Measurements from ENCODE around the gene NOX3.

NOX3 gene

DNA sequence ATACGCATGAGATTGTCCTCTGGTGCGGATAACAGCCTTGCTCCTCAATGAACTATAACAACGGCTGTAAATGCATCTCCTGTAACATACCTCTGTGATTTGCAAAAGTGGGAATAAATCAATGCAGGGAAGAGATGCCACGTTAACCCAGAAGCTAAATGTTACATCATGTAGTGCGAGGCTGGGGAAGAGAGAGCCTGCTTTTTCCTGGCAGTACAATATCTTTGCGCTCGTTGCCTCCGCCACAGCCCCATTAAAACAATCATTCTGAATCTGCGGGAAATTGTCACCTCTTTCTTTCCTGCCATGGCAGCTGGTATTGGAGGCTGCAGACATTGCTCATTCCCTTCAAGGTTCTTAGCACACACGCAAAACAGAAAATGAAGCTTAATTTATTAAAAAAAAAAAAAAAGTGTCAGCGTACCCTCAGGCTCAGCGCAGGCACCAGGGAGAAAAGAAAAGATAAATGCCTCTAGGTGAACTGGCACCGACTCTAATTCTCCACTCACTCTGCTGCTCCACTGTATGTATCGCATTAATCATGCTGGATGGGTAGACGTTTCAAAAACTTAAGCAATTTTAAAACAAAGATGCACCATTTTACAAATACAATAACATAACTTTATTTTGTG, 71.2 kb downstream of the NOX3 start:
- Histone ChIP-seq H3K27ac (replicated peaks; ENCODE audit: low read length) (no peak overlapping the region), H3K4me3 (ENCODE audit: low read length in 2 of 2) (no peak overlapping the region)

DNA sequence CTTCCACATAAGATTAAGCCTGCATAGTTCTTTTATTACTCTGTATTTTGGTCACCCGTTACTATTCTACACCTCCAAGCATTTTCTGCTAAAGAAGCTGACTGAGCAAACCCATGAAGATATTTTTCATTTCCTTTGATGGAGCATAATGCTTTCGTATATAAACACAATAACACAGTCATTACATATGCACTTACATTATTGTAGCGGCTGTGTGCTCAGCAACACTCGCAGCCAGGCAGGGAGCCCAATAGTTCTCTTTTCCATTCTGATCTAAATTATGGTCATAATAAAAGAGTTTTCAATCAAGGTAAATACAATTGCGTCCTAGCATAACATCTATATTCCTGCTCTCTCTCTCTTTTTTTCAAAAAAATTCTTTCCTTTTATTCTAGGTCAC, 71.7 kb downstream of the NOX3 start:
- Histone ChIP-seq H3K9ac (ENCODE audit: low read depth, low read length, poor library complexity) (no peak overlapping the region), H4K8ac (ENCODE audit: low read depth, low read length) (no peak overlapping the region), H3K18ac (ENCODE audit: low read length) (no peak overlapping the region), H3K4me3 (ENCODE audit: low read length in 2 of 2) (no peak overlapping the region), H3K79me1 (ENCODE audit: low read depth, low read length) (no peaks in the 10 kb centered on the region), H2BK5ac (ENCODE audit: low read length) (no peak overlapping the region), H3K23ac (ENCODE audit: low read depth, low read length, poor library complexity) (no peak overlapping the region), H4K91ac (ENCODE audit: low read depth, low read length, poor library complexity) (no peak overlapping the region), H3K9me3 (replicated peaks in 1 of 2; ENCODE audit: control insufficient read depth in 2 of 2, insufficient read depth in 1 of 2, low read depth in 1 of 2, low read length in 2 of 2) (no peaks in the 10 kb centered on the region), H3K4ac (ENCODE audit: low read length) (no peak overlapping the region), H2BK15ac (ENCODE audit: low read length) (no peak overlapping the region), H2BK120ac (ENCODE audit: low read depth, low read length) (no peak overlapping the region), H3K36me3 (replicated peaks in 1 of 2; ENCODE audit: control insufficient read depth in 2 of 2, insufficient read depth in 2 of 2, low read length in 2 of 2) (no peaks in the 10 kb centered on the region), H3K4me2 (ENCODE audit: insufficient read depth, low read length, poor library complexity, severe bottlenecking) (no peak overlapping the region), H3K4me1 (ENCODE audit: control insufficient read depth in 2 of 2, insufficient read depth in 1 of 2, low read depth in 1 of 2, low read length in 2 of 2) (no peaks in the 10 kb centered on the region), H3K27me3 (ENCODE audit: control insufficient read depth in 3 of 3, insufficient read depth in 3 of 3, low read depth in 1 of 3, low read length in 3 of 3) (no peaks in the 10 kb centered on the region), H3K14ac (ENCODE audit: low read length) (no peak overlapping the region), H3K27ac (replicated peaks; ENCODE audit: low read length) (no peak overlapping the region), H2BK12ac (ENCODE audit: low read length) (no peak overlapping the region), H2AFZ (ENCODE audit: low read length) (no peak overlapping the region), H2AK5ac (ENCODE audit: low read depth, low read length) (no peak overlapping the region)
- no CpG with 5 or more reads among the region's 5 CpGs for WGBS, 2 donors (ENCODE audit: extremely low coverage in 2 of 2, insufficient read length in 2 of 2, insufficient replicate concordance in 1 of 2)
- no peak for DNase-seq (ENCODE audit: low spot score)

More for the DNA sequence above, 71.2 kb downstream of the NOX3 start:
- Histone ChIP-seq H3K4me1 (ENCODE audit: control insufficient read depth in 2 of 2, insufficient read depth in 1 of 2, low read depth in 1 of 2, low read length in 2 of 2) (no peaks in the 10 kb centered on the region), H3K9me3 (replicated peaks in 1 of 2; ENCODE audit: control insufficient read depth in 2 of 2, insufficient read depth in 1 of 2, low read depth in 1 of 2, low read length in 2 of 2) (no peaks in the 10 kb centered on the region), H3K23ac (ENCODE audit: low read depth, low read length, poor library complexity) (no peak overlapping the region), H3K36me3 (replicated peaks in 1 of 2; ENCODE audit: control insufficient read depth in 2 of 2, insufficient read depth in 2 of 2, low read length in 2 of 2) (no peaks in the 10 kb centered on the region), H3K18ac (ENCODE audit: low read length) (no peak overlapping the region), H2BK5ac (ENCODE audit: low read length) (no peak overlapping the region), H3K4ac (ENCODE audit: low read length) (no peak overlapping the region), H3K9ac (ENCODE audit: low read depth, low read length, poor library complexity) (no peak overlapping the region), H4K91ac (ENCODE audit: low read depth, low read length, poor library complexity) (no peak overlapping the region), H3K27me3 (ENCODE audit: control insufficient read depth in 3 of 3, insufficient read depth in 3 of 3, low read depth in 1 of 3, low read length in 3 of 3) (no peaks in the 10 kb centered on the region), H3K14ac (ENCODE audit: low read length) (no peak overlapping the region), H2AFZ (ENCODE audit: low read length) (no peak overlapping the region), H2BK15ac (ENCODE audit: low read length) (no peak overlapping the region), H4K8ac (ENCODE audit: low read depth, low read length) (no peak overlapping the region), H3K4me2 (ENCODE audit: insufficient read depth, low read length, poor library complexity, severe bottlenecking) (no peak overlapping the region), H3K79me1 (ENCODE audit: low read depth, low read length) (no peaks in the 10 kb centered on the region), H2BK12ac (ENCODE audit: low read length) (no peak overlapping the region), H2BK120ac (ENCODE audit: low read depth, low read length) (no peak overlapping the region), H2AK5ac (ENCODE audit: low read depth, low read length) (no peak overlapping the region)
- WGBS, 2 donors (ENCODE audit: extremely low coverage in 2 of 2, insufficient read length in 2 of 2, insufficient replicate concordance in 1 of 2), result 100% methylated on average over 1 of the region's 15 CpGs; no CpG with 5 or more reads in 1 of the 2 donors
- no peak for DNase-seq (ENCODE audit: low spot score)

DNA sequence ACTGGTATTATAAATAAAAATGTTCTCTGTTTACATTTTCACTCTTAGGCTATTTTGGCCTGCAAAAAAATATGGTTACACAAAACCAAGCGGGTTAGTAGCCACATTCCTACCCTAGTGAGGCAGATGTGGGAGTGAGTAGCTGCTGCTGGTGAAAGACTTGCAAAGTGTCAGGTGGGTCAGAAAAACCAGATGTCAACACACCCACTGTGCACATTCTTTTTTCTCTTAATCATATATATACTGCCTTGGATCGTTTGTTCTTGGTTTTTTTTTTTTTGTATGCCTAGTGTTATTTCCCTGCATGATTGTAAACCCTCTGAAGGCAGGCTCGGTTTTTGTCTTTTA, 73.3 kb downstream of the NOX3 start:
- Histone ChIP-seq H3K4me1 (ENCODE audit: control insufficient read depth in 2 of 2, insufficient read depth in 1 of 2, low read depth in 1 of 2, low read length in 2 of 2) (no peaks in the 10 kb centered on the region), H3K79me1 (ENCODE audit: low read depth, low read length) (no peaks in the 10 kb centered on the region), H3K4me2 (ENCODE audit: insufficient read depth, low read length, poor library complexity, severe bottlenecking) (no peak overlapping the region), H3K4ac (ENCODE audit: low read length) (no peak overlapping the region), H3K27ac (replicated peaks; ENCODE audit: low read length) (no peak overlapping the region), H2BK15ac (ENCODE audit: low read length) (no peak overlapping the region), H2BK5ac (ENCODE audit: low read length) (no peak overlapping the region), H3K14ac (ENCODE audit: low read length) (no peak overlapping the region), H2AK5ac (ENCODE audit: low read depth, low read length) (no peak overlapping the region), H3K23ac (ENCODE audit: low read depth, low read length, poor library complexity) (no peak overlapping the region), H3K18ac (ENCODE audit: low read length) (no peak overlapping the region), H3K27me3 (ENCODE audit: control insufficient read depth in 3 of 3, insufficient read depth in 3 of 3, low read depth in 1 of 3, low read length in 3 of 3) (no peaks in the 10 kb centered on the region), H3K36me3 (replicated peaks in 1 of 2; ENCODE audit: control insufficient read depth in 2 of 2, insufficient read depth in 2 of 2, low read length in 2 of 2) (no peaks in the 10 kb centered on the region), H3K9ac (ENCODE audit: low read depth, low read length, poor library complexity) (no peak overlapping the region), H3K4me3 (ENCODE audit: low read length in 2 of 2) (no peak overlapping the region), H4K8ac (ENCODE audit: low read depth, low read length) (no peak overlapping the region), H2BK12ac (ENCODE audit: low read length) (no peak overlapping the region), H2AFZ (ENCODE audit: low read length) (no peak overlapping the region), H2BK120ac (ENCODE audit: low read depth, low read length) (no peak overlapping the region), H4K91ac (ENCODE audit: low read depth, low read length, poor library complexity) (no peak overlapping the region), H3K9me3 (replicated peaks in 1 of 2; ENCODE audit: control insufficient read depth in 2 of 2, insufficient read depth in 1 of 2, low read depth in 1 of 2, low read length in 2 of 2) (no peaks in the 10 kb centered on the region)
- no CpG with 5 or more reads among the region's 3 CpGs for WGBS, 2 donors (ENCODE audit: extremely low coverage in 2 of 2, insufficient read length in 2 of 2, insufficient replicate concordance in 1 of 2)
- no peak for DNase-seq (ENCODE audit: low spot score)

GRCh38 chr6:155381673-155382337, 73.8 kb downstream of the NOX3 start:
- WGBS, 2 donors (ENCODE audit: extremely low coverage in 2 of 2, insufficient read length in 2 of 2, insufficient replicate concordance in 1 of 2), result no CpG with 5 or more reads among the region's 5 CpGs
- DNase-seq (ENCODE audit: low spot score), result no peak

More at GRCh38 chr6:155381673-155382337, 73.8 kb downstream of the NOX3 start:
- no peaks in the 10 kb centered on the region for H3K27me3 ChIP-seq (ENCODE audit: control insufficient read depth in 3 of 3, insufficient read depth in 3 of 3, low read depth in 1 of 3, low read length in 3 of 3)
- H3K9me3 ChIP-seq (replicated peaks in 1 of 2; ENCODE audit: control insufficient read depth in 2 of 2, insufficient read depth in 1 of 2, low read depth in 1 of 2, low read length in 2 of 2), result no peaks in the 10 kb centered on the region
- H3K4ac ChIP-seq (ENCODE audit: low read length), result no peak overlapping the region
- H3K18ac ChIP-seq (ENCODE audit: low read length), result no peak overlapping the region
- H3K14ac ChIP-seq (ENCODE audit: low read length), result no peak overlapping the region
- no peak overlapping the region for H3K9ac ChIP-seq (ENCODE audit: low read depth, low read length, poor library complexity)
- H3K23ac ChIP-seq (ENCODE audit: low read depth, low read length, poor library complexity), result no peak overlapping the region
- H3K36me3 ChIP-seq (replicated peaks in 1 of 2; ENCODE audit: control insufficient read depth in 2 of 2, insufficient read depth in 2 of 2, low read length in 2 of 2), result no peaks in the 10 kb centered on the region
- H2AK5ac ChIP-seq (ENCODE audit: low read depth, low read length), result no peak overlapping the region
- no peaks in the 10 kb centered on the region for H3K79me1 ChIP-seq (ENCODE audit: low read depth, low read length)
- no peak overlapping the region for H2BK5ac ChIP-seq (ENCODE audit: low read length)
- H2BK12ac ChIP-seq (ENCODE audit: low read length), result no peak overlapping the region
- H4K91ac ChIP-seq (ENCODE audit: low read depth, low read length, poor library complexity), result no peak overlapping the region
- no peak overlapping the region for H2AFZ ChIP-seq (ENCODE audit: low read length)
- no peak overlapping the region for H4K8ac ChIP-seq (ENCODE audit: low read depth, low read length)
- no peaks in the 10 kb centered on the region for H3K4me1 ChIP-seq (ENCODE audit: control insufficient read depth in 2 of 2, insufficient read depth in 1 of 2, low read depth in 1 of 2, low read length in 2 of 2)
- H3K27ac ChIP-seq (replicated peaks; ENCODE audit: low read length), result no peak overlapping the region
- no peak overlapping the region for H3K4me3 ChIP-seq (ENCODE audit: low read length in 2 of 2)
- H2BK120ac ChIP-seq (ENCODE audit: low read depth, low read length), result no peak overlapping the region
- H2BK15ac ChIP-seq (ENCODE audit: low read length), result no peak overlapping the region
- no peak overlapping the region for H3K4me2 ChIP-seq (ENCODE audit: insufficient read depth, low read length, poor library complexity, severe bottlenecking)

Measured in neuronal stem cell (in vitro differentiated cells).